ENCODE data around the gene STK17A.

Gene STK17A

DNA sequence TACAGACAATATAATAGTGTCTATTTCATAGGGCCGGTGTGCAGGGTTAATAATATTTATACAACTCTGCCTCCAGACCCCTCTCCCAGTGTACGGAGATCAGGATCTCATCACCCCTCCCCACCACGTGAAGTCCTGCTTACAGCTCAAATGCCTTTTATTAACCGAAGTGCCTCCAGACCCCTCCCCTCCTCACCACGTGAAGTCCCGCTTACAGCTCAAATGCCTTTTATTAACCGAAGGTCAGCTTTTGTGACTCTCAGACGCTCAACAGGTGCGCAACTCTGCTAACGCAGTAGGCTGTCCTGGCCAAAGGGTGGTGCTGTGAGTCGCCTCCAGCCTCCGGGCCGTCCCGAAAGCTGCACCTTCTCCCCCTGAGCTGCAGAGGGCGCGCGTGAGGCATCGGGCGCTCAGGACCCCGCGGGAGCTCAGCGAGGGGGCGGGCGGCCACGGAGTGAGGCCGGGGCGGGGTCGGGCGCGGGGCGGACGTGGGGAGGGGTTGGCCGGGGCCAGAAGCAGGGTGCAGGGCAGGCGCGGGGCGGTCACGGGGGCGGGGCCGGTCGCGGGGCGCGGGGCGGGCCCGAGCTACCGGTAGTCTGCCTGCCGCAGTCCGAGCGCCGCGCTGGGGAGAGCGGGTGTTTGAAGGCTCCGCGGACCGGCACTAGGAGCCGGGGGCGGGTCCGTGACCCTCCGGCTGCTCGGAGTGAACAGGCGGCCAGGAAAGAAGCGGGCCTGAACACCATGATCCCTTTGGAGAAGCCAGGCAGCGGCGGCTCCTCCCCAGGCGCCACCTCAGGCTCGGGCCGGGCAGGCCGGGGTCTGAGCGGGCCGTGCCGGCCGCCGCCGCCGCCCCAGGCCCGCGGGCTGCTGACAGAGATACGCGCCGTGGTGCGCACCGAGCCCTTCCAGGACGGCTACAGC, at the start of gene STK17A:
STK17A (plus strand) TSS at position 606 of the 921 bp plus-strand sequence; CDS start at position 742, 136 bp downstream.
- DNase-seq, result peak; percentile 90

DNA sequence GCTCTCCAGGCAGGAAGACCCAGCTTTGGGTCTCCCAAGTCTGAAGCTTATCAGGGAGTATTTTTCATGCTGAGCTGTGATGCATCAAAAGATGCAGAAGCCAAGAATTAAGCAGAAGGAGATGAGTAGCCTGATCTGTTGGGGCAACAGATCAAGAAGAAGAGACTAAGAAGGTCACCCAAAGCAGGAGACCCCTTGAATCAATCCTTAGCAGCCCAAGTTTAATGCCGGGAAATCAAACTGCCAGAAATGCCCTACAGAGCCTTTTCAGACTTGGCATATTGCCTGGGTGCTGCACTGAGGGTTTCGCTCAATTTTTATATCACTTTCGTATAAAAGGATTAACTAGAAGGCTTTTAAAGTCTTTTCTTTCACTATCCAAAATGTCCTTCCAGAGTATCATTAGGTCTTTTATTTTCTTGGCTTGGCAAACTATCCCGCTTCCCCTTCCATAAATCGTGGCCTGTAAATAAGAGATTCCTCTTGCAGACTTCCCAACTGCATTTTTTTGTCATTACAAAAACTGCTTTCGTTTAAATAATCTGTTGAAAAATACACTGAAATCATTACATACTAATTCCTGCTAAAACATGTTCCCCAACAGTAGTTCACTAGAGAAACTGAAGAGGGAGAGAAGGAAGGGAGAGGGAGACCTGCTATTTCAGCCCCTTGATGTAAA, 49.0 kb upstream of the STK17A start:
- DNase-seq, result no peak

DNA sequence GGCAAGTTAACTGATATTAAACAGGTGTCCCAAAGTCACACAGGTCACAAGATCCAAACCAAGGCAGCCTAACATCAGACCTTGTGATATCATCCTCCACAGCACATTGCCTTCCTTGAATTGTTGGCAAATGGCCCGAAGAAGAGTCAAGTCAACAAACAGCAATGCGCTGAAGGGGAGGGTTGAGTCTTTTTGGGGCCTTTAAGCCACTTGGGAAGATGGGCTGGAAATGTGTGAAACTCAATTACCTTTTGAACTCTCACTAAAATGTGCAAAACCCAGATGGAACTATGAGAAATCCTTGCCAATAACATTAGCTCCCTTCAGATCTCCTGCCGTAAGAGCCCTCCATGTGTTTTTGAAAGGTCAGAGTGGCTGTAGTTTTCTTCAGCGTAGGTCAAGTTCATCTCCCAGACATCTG, 47.9 kb upstream of the STK17A start:
- DNase-seq, result no peak

DNA sequence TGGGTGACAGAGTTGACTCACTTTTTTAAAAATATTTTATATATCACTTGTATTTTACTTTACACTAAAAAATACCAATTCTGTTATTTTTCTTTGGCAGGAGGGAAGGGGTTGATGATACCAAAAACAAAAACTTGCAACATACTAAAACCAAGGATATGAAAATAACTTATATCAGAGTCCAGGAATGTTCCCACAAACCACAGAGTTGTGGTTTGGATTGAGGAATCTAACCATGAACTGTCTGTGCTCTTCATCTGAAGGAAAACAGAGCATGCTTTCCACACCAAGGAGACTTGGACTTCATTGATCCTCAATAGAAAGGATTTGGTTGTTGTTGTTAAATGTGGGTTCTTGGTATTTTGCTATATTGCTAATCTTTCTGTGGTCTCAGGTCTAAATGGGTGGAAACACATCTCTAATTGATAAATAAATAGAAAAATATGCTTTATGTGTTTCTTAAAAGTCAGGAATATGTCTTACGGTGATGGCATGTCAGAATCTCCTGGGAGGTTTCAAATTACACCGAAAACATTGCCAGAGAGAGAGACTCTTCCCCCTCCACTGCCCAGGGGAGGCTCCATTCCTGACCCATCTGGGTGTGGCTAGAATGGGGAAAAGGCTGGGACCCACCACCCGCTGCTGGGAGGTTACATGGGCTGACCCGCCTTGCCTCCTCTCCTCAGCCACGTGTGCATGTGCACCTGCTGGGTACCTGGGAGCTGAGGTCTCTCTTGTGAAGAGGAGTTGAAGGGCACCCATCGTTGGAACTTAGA, 46.9 kb upstream of the STK17A start:
- no peak for DNase-seq

DNA sequence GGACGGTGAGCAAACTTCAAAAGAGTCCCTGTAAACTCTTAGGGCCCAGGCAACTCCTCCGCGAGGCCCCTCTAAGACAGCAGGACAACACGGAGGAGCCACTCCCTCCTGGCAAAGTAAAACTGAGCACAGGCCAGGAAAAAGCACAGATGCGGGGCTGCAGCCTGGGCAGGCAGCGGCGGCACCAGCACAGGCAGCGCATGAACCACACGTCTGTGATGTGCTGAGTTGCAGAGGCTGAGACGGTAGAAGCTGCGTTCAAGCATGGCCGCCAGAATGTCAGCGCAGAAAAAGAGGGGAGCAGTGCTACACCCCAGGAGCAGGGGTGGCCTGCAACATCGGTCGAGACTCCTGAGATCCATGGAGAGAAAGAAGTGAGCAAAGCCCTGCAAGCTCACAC, 46.1 kb upstream of the STK17A start:
- no peak for DNase-seq

DNA sequence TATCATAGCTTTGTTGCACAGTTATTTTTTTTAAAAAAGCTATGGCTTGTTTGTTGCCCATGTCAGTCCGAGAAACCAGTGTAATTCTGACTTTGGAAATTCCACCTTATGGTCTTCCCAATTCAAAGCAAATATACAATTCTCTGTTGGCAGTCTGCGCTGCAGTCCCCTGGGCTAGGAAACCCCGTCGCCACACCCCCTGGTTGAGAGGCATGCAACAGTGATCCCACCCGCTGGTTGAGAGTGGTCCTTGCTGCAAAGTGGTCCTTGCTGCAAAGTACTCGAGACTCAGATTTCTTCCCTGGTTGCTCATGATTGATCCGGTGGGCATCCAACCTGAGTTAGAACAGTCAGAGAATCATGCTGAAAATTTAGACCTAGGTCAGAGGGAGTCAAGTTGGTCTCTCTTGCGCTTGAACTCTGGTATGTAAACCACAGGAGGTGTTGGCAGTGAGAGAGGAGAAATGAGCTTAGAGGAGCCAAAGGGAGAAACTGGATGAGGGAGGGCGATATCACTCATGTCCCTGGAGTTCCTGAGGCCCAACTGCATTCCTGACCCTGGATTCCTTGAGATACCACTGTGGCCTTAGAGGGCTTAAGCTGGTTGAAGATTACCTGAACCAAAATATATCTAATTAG, 45.0 kb upstream of the STK17A start:
- no peak for DNase-seq

DNA sequence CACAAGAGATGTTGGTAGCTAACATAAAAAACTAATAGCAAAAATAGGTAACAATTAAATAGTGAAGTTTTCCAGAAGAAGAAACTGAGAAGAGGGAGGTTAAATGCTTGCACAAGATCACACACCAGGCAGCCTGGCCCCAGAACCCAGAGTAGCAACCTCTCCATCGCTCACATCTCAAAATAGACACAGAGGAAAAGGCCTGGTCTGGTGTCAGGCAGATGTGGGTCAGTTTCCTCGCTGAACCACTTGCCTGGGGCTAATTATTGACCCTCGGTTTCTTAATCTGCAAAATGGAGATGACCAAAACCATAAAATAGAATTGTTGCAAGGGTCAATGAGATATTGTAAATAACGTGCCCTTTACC, 44.5 kb upstream of the STK17A start:
- no peak for DNase-seq

DNA sequence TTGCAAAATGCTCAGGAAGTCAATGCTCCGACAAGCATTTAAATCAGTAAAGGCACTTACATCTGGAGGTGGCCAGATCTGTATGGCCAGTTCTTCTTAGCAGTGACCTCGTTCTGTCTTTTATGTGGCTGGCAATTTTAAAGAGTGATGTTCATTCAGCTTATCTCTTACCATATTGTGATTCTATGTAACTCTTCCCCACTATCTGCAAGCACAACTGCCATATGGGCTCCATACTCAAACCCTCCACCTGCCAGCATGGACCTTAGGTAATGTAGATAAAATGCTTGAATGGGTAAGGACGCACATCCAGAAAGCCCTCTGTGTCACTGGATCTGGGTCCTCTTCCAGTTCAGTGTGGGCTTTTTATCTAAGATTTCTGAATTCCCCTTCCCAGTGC, 42.4 kb upstream of the STK17A start:
- DNase-seq, result no peak

DNA sequence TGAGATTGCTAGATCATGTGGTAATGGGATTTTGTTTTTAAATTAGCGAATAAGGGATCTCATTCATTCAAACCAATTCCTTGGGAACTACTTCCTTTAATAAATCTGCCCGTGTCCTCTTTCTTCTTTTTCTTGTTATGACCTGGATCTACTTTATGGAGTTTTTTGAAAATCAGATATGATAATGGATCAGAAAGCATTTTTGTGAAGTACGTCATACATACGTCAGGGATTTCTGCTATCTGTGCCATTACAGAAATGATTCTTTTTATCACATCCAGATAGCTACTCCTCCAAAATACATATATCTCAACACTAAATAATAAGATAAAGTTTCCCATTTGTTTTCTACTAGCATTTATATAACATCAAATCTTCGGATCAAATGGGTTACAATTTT, 40.2 kb upstream of the STK17A start:
- DNase-seq, result no peak

DNA sequence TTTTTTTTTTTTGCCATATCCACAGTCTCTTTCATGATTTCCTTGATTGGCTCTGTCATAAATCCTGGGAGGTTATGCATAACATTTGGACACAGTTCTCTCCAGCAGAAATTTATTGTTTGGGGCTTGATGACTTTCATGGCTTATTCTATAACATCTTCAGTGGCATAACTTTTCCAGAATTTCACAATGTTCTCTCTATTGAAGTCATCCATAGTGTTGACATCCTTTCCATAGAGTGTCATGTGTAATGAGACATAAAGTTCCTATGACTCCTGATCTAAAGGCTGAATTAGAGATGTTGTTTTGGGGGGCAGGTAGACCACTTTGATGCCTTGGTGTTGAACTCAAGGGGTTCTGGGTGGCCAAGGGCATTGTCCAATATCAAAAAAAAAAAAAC, 36.7 kb upstream of the STK17A start:
- no peak for DNase-seq

DNA sequence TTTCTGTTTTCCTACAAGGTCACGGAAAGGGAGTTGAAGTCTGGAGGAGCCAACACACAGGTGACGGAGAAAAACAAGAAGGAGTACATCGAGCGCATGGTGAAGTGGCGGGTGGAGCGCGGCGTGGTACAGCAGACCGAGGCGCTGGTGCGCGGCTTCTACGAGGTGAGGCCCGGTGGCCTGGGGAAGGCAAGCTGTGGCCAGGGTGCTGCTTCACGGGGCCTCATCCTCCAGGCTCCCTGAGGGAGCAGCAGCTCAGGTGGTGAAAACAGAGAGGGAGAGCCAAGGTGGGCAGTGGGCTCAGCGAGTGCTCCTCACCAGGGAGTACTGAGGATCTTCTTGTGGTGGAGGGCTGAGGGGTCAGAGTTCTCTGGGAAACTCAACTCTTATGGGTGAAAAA, 32.5 kb upstream of the STK17A start:
- no peak for DNase-seq

DNA sequence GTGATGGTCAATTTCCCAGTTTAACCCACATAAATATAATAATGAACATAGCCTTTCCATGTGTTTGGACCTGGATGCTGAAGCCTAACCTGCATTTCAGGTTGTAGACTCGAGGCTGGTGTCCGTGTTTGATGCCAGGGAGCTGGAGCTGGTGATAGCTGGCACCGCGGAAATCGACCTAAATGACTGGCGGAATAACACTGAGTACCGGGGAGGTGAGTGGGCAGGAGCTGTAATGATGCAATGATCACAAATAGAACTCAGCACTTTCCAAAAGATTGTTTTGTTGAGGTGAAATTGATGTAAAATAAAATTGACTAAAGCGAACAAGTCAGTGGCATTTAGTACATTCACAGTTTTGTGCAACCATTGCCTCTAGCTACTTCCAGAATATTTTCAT, 30.8 kb upstream of the STK17A start:
- DNase-seq, result no peak

DNA sequence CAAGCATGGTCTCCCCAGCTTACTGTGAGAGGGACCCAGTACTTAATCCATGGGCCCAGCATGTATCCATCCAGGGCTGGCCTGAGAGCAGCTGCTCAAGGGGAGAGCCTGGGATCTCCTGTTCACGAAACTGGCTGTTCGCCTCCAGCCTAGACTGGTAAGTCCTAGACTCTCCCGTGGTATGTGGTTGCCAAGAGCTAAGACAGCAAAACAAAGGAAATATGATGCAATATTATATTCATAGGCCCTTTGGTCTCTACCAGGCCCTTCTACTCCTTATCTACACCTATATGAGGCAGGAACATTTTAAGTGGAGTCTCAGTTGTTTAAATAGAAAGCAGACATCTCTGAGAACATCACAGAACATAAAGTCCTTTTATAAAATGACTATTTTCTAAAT, 28.9 kb upstream of the STK17A start:
- peak; percentile 10 for DNase-seq

DNA sequence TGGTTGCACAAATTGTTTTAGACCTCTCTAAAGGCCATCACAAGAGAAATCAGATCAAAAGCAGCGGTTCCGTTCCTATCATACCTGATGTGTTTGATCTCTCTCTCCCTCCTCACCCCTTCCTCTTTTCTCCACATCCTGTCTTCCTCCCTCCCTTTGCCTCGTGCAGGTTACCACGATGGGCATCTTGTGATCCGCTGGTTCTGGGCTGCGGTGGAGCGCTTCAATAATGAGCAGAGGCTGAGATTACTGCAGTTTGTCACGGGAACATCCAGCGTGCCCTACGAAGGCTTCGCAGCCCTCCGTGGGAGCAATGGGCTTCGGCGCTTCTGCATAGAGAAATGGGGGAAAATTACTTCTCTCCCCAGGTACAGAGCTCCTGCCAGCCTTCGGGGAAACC, 28.5 kb upstream of the STK17A start:
- DNase-seq, result no peak

DNA sequence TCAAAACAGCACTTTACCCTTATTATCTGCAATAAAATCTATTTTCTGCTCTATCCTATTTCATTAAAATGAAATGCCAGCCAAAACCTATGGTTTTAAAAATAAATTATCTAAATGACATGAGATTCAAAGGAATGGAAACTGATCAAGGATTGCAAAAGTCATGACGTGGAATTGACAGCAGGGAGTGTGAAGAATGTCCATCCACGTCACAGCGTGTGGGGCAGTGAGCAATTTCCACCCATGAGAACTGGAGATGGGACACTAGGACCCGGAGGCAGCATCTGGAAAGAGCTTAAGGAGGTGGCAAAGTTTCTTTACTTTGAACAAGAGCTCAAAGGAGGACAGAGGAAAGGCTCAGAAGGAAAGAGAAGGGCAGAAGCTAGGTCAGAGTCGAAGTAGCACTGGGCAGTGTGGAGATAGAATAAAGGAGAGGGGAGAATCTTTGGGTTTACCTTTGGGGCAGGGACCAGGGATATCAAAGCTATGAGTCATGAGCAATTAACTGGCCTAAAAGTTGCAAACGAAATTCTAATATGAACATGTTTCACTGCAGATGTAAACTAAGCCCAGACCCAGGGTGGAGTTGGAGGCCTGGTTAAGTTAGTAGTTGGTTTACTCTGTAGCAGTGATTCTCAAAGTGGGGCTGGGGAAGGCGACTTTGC, 24.9 kb upstream of the STK17A start:
- DNase-seq, result no peak

DNA sequence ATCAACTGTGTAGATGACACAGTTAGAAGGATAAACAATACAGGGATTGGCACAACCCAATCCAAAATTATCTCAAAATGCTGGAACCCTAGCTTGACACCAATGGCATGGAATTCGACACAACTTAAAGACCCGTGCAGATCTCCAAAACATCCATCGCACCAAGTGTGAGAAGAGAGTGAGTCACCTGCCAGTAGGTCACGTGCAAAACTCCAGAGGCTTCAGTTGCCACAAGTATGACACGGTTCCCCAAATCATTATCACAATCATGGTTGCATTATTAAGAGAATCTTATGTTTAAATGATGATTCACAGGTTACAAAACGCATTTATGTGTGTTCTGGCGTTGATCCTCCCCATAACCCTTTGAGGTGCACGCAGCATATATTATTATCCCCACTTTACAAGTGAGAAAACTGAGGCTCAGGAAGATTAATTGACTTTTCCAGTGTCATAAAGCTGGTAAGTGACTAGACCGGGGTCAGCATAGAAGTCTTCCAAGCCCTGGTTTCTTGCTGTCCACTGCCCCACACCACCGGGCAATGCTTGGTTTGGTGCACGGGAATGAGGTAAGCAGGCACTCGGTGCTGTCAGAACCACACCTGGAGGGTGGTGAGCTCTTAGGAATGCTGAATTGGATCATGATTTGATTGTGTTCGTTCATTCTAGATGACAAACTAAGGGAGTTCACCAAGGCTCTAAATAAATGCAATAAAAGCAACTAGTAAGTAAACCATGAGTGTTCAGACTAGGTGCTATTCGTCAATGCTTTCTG, 23.6 kb upstream of the STK17A start:
- DNase-seq, result no peak

DNA sequence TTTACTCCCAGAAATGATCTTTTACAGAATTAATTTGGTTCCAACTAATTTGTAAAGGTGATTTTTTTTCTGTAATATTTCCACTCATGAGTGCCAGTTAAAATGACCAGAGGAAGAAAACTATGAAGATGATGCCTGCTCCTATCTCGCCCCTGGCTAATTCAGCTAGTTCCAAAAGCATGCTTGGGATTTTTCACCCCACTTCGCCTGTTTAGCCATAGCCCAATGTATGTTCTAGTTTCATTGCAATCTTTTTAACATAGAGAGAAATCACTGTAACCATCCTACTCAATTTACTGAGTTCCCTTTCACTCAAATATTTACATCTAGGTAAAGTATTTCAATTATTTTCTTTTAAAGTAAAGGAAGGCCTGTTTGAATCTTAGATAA, 23.0 kb upstream of the STK17A start:
- no peak for DNase-seq

DNA sequence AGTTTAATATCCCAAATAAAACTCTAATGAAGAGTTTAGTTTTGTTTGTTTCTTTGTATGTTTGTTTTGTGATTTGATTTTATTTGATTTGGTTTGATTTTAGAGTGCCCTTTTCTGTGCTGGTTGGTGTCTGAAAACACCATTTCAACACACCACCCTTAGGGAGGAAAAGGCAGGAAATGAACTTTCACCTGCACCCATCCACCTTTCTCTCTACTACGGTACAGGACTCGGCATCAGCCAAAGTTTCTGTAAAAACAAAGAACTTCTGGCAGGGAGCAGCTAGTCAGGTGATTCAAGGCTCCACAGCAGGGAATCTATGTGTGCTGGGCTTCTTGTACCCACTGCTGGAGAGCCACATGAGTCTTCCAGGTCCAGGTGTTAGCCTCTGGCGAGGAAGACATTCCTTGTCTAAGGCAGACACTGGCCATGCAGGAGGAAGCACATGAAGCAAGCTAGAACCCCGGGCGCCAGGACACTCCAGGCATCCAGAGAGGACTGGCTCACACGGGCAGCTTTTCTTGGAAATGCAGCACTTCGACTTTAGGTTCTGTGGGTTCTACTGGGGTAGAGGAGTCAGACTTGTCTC, 22.1 kb upstream of the STK17A start:
- DNase-seq, result no peak

DNA sequence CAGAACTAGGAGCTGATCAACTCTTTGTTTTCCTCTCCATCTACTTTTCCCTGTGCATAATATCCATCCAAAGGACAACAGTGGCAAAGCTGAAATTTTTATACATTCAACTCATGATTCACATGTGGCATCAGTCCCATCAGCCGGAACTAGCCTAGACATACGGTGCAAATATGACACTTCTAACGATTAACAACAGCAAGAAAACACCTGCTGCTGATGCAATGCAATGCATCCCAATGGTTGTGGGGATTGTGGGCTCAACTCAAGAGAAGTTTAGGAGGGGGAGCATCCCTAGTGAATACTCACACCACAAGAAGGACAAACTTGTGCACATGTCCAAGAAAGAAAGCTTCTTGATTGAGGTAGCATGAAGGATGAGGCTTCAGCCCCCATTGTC, 20.5 kb upstream of the STK17A start:
- DNase-seq, result no peak

DNA sequence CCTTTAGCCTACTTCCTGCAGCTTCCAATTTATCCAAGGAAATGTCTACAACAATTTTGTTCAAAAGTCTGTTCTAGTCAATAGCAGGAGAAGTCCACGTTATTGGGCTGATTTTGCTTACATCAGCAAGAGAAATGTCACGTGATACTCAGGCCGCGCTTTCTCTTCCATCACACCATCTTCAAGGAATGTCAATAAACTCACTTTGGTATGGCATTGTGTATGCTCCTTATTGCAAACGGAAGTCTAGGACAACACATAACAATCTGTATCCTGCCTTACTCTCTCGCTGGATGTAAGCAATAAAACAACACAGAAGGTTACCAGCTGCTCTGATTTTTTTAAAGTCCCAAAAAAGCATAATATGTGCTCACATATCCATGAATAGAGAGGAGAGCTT, 17.1 kb upstream of the STK17A start:
- no peak for DNase-seq

DNA sequence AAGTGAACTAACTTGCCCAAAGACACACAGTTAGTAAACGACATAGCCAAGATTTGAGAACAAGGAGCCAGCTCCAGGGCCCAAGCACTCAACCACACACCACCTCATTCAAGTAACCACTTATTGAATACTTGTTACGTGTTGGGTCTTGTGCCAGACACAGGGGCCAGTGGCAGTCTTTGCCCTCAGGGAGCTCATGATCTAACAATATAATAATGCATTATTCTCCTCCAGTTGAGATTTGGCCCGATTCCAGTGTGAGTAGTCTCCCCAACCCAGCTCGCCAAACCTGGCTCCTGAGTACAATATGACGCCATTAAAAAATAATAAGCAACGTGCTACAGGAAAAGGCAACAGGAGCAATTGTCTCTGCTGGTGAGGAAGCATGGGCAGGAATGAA, 14.4 kb upstream of the STK17A start:
- no peak for DNase-seq

All from GDM1 (cell line).